GM18858 (cell line): ENCODE measurements around the gene HNRNPL.
A peak's percentile ranks its signal among the peaks of the same experiment; 100 is the strongest.
"Not testable (repeated sequence)": the region's sequence is repeated elsewhere in the genome, so short reads cannot be mapped to it uniquely, and the experiment has no call there.

Experiments used
- ATAC-seq: cut with Tn5 transposase; IDR thresholded peaks from one replicate; pipeline ENCODE4 v1.9.1; 2021; ENCODE audit not compliant: unreplicated experiment

Gene HNRNPL

GRCh38 chr19:38849860-38850435, at the start of gene HNRNPL:
HNRNPL (minus strand) TSS chr19:38849986; CDS start chr19:38849966, 20 bp downstream.
- peak; percentile 37 for ATAC-seq

DNA sequence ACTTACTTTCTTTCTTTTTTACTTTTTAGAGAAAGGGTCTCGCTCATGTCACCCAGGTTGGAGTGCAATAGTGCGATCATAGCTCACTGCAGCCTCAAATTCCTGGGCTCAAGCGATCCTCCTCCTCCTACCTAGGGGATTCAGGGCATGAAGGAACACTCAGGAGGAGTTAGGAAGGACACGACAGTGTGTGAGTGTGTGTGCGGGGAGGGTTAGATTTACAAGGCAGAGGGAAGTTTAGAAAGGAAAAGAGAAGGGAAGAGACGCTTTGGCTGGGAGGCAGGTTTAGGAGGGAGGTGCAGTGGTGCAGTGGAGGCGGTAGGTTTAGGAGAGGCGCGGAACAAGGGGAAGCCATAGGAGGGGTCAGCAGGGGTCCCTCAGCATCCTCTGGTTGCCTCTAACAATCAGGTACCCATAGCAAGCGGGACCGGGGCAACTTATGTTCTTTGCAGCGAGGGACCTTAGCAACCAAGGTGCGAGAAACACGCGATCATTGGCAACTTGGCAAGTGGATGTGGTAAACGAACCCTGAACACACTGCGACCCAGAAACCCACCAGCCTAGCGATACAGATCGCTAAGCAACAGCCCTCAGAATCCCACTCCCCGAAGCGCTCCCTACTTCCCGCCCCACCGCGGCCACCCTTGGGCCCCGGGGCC, 49.1 kb upstream of the HNRNPL start:
- ATAC-seq: no peak

GRCh38 chr19:38894968-38895367, 45.2 kb upstream of the HNRNPL start:
- ATAC-seq: no peak

DNA sequence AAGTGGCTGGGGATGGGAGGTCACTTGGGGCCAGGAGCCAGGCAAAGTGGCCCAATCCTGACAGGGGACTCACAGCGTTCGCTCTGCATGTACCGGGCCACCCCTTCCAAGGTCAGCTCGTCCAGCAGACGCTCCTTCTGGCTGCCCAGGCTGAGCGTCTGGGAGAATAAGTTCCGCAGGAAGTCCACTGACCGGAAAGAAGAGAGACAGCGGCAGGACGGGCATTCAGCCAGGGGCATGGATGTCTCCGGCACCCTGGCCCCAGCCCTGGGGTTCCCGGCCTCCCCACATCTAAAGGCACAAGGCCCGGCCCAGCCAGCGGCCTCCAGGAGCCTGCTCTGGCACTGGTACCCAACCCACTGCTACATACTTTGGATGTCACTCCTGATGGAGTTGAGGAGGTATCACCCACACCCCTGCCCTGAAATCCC, 43.6 kb upstream of the HNRNPL start:
- ATAC-seq: no peak

GRCh38 chr19:38892841-38893240, 43.1 kb upstream of the HNRNPL start:
- no peak for ATAC-seq

GRCh38 chr19:38891771-38892170, 42.0 kb upstream of the HNRNPL start:
- no peak for ATAC-seq

DNA sequence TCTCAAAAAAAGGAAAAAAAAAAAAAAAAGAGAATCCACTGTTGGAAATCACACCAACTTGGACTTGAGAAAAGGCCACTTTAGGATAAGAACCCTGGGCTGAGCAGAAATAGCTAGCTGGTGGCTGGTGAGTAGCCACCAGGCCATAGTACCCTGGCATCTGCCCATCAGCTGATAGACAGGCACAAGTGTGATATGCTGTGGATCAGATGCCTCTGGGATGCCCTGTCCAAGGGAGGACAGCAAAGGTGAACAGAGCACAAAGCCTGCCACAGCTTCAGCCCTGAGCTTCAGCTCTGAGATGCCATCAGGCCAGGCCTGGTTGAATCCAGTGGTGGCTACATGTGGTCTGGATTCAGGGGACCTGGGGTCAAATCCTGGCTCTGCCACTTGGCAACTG, 40.9 kb upstream of the HNRNPL start:
- no peak for ATAC-seq

DNA sequence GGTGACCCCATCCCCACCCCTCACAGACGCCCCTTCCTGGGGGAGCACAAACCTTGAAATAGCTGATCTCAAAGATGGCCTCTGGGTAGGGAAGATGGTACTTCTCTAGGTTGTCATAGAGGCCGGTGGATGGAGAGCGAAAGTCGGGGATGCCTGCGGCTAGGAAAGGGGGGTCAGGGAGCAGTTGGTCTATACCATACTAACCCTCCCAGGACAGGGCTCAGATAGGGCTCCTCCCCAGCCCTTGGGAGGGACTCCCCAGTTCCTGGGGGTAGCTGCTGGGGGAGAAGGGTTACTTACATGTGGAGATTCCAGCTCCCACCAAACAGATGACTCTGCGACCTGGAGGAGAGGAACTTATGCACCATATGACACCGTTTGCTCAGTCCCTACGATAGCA, 40.0 kb upstream of the HNRNPL start:
- ATAC-seq: no peak

DNA sequence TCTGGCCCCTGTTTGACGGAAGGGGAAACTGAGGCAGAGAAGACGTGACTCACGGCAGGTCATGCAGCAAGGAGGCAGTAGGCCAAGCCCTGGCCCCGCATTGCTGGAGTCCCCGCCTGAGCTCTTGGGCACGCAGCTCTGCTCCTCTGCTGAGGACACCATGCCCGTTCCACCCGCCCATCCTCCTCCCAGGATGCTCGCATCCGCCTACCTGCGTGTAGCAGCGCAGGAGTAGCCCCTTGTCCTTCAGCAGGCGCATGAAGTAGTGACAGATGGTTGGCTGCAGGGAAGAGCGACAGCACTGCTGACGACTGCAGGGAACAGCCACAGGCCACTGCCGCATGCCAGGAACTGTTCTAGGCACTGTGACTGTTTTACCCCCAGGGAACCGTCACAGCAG, 39.1 kb upstream of the HNRNPL start:
- ATAC-seq: no peak

- not testable (repeated sequence) for ATAC-seq
Observed at GRCh38 chr19:38884691-38885090, 34.9 kb upstream of the HNRNPL start.

DNA sequence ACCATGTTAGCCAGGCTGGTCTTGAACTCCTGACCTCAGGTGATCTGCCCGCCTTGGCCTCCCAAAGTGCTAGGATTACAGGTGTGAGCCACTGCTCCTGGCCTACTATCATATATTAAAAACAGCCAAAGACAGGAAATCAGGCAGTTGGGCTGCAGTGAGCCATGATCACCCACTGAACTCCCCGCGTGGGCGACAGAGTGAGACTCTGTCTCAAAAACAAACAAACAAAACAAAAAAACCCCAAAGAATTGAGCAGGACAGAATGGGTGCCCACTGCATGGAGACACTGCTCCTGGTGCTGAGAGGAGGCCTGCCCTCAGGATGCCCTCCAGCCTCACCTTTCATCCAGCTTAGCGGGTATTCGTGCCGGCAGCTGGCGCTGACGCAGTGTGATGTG, 33.5 kb upstream of the HNRNPL start:
- no peak for ATAC-seq

- no peak for ATAC-seq
Observed at GRCh38 chr19:38880882-38881609, 31.3 kb upstream of the HNRNPL start.

GRCh38 chr19:38880076-38880881, 30.5 kb upstream of the HNRNPL start:
- no peak for ATAC-seq

- no peak for ATAC-seq
Observed at GRCh38 chr19:38879400-38879751, 29.6 kb upstream of the HNRNPL start.

DNA sequence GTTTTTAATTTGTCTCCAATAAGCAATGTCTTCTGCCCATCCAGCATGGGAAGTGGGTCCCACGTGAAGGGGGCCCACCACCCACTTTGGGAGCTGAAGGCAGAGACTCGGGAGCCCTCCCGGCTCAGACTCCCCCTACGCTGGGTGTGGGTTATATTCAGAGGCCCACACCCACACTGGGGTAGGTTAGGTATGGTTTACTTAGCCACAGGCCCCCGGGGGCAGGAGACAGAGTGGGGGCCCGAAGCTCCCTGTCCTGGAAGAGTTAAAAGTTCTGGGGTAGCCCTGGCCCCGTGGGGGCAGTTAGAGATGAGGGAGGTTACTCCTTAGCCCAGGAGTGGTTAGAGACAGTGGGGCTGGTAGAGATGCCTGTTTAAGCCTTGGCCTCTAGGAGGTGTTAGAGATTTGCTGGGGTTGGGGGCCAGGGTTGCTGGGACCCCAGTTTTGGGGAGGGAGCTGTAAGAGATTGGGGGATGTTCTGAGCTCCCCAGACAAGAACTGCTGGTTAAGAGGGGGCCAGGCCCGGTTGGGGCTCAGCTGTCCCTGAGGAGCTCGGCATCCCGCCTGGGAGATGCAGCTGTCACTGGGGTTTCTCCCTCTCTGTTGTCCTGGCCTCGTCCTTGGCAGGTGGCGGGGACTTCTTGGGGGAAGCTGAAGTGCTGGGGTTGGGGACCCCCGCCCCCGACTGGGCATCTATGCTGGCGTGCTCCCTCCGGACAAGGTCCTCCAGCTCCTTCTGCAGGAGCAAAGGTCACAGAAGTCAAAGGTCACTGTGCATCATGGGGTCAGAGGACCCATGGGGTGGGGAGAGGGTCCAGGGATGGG, 29.0 kb upstream of the HNRNPL start:
- no peak for ATAC-seq

DNA sequence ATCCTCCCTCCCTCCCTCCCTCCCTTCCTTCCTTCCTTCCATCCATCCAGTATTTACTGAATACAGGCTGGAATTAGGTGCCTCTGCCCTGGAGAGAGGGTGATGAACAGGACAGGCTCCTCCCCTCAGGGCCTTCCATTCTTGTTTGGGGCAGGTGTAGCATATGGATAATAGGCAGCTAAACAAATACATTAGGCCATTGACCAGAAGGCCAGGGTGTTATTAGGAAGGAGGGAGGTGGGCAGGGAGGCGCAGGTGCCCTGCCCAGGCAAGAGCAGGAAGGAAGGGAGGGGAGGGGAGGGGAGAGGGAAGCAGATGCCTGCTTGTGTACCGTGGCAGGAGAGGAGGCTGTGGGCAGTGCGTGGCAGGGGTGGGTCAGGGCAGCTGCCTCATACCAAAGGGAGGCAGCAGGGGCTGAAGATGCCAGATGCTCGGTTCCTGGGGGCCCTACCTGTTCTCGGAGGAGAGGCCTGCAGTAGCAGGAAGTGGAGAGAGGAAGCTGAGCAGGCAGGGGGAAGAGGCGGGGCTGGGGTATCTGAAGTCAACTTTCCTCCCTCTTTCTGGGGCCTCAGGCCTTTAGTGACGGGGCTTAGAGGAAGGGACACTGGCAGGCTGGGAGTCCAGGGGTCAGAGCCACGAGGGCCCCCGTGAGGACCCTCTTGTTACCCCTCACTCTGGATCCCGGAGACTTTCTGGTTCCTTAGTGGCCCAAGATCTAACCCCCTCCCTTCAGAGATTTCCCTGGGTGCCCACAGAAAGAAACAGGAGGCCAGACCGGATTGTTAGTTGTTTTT, 28.2 kb upstream of the HNRNPL start, which contains the start of gene RINL:
Gene RINL, minus strand, starts transcription at position 495 of the 794 bp plus-strand sequence. CDS start 1,533 bp downstream, outside the sequence.
- no peak for ATAC-seq

DNA sequence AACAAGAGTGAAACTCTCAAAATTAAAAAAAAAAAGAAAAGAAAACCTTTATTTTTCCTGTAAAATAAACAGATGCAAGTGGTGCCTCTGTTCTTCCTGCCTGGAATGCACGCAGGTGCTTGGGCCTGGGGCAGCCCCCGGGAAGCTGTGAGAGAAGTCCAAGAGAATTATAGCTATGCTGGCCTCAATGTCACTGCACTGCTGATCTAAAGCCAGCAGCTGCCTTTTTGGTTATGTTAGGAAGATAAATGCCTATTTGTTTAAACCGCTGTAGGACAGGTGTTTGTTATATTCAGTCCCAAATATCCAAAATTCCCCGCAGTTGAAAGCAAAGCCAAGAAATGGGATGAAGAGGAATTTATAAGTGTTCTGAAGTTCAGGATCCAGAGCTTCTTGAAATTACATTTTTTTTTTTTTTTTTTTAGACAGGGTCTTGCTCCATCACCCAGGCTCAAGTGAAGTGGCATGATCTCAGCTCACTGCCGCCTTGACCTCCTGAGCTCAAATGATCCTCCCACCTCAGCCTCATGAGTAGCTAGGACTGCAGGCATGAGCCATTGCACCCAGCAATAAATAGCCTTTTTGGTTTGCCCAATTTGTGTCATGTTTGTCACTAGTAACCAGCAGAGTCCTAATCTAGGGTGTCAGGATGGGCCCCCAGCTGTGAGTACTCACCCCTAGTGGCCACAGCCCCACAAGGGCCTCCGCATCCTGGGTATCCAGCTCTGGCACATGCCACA, 26.0 kb upstream of the HNRNPL start:
- ATAC-seq: no peak

- not testable (repeated sequence) for ATAC-seq
Observed at GRCh38 chr19:38873400-38873799, 23.6 kb upstream of the HNRNPL start.

DNA sequence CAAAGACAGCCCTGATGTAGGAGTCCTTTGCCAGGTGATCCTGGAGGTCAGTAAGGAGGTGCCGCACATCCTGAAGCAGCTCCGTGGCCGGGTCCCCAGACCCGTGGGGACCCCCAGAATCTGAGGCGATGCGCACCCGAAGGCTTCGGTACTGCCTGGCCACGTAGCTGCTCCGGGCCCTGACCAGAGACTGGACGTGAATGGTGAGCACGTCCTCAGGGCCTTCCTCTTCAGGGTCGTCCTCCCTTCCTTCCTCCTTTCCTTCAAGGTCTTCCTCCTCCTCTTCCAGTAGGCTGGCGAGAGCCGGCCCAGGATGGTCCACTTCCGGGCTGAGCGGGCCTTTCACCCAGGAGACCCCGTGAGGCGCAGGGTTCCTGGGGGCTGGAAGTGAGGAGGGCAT, 20.8 kb upstream of the HNRNPL start:
- no peak for ATAC-seq
